Natural killer cell (primary cell): ENCODE data around the gene PLCH1. TPM values are rescaled to one million over a fixed set of nuclear protein-coding genes. Genes with fewer than 3 reads are reported as not detected.

Experiments used
- ATAC-seq, 3 donors: fragments of 150-1000 bp in 2 of 3; fragments of 200-7000 bp in 1 of 3; cut with Tn5 transposase; 1 replicate in 1 of 3; 2 replicates in 2 of 3; pipeline ENCODE4 v1.10.0; 2021; ENCODE audit warnings: mild to moderate bottlenecking in 2 of 3, moderate library complexity in 2 of 3
- DNase-seq, 2 donors: peaks; one replicate each; pipeline versions ENCODE4 v3.0.0 to v3.0.0-alpha.2; 2013 to 2021; ENCODE audit warnings: mixed read lengths in 1 of 2
- H3K27ac ChIP-seq: one replicate; pipeline ENCODE4 v1.5.1; 2013; ENCODE audit warnings: mild to moderate bottlenecking, low read length
- H3K27me3 ChIP-seq: one replicate; pipeline ENCODE4 v1.6.1; 2013; ENCODE audit warnings: low read length; ENCODE audit not compliant: control insufficient read depth, insufficient read depth
- H3K36me3 ChIP-seq: one replicate; pipeline ENCODE4 v1.6.1; 2013; ENCODE audit warnings: low read length; ENCODE audit not compliant: control insufficient read depth, insufficient read depth
- H3K4me1 ChIP-seq: one replicate; pipeline ENCODE4 v1.6.1; 2013; ENCODE audit warnings: low read length; ENCODE audit not compliant: control insufficient read depth, insufficient read depth
- H3K4me3 ChIP-seq: one replicate; pipeline ENCODE4 v1.5.1; 2013; ENCODE audit warnings: low read length
- H3K9me3 ChIP-seq: one replicate; pipeline ENCODE4 v1.6.1; 2013; ENCODE audit warnings: low read length; ENCODE audit not compliant: control insufficient read depth, insufficient read depth
- H3K27ac Mint-ChIP-seq, 2 donors: one replicate each; pipeline ENCODE4 v1.8.0; 2022; ENCODE audit warnings: mild to moderate bottlenecking in 2 of 2, mixed read lengths in 2 of 2, moderate library complexity in 1 of 2
- H3K27me3 Mint-ChIP-seq, 2 donors: one replicate each; pipeline ENCODE4 v1.8.0; 2022; ENCODE audit warnings: low read depth in 2 of 2, mixed read lengths in 2 of 2
- H3K36me3 Mint-ChIP-seq: one replicate; pipeline ENCODE4 v1.8.0; 2022; ENCODE audit warnings: mixed read lengths
- H3K4me1 Mint-ChIP-seq, 2 donors: one replicate each; pipeline ENCODE4 v1.8.0; 2022; ENCODE audit warnings: mixed read lengths in 2 of 2
- H3K4me3 Mint-ChIP-seq: one replicate; pipeline ENCODE4 v1.8.0; 2022; ENCODE audit warnings: mild to moderate bottlenecking, moderate library complexity, mixed read lengths
- H3K9me3 Mint-ChIP-seq, 2 donors: one replicate each; pipeline ENCODE4 v1.8.0; 2022; ENCODE audit warnings: mixed read lengths in 2 of 2
- WGBS: methylation state at CpG from one replicate; pipeline ENCODE4 v1.1.7; 2013; ENCODE audit warnings: missing lambda C conversion rate; ENCODE audit not compliant: insufficient coverage; 5-methylcytosine and 5-hydroxymethylcytosine counted together
- intact Hi-C: fragments of 100-400 bp; cut with micrococcal nuclease; formaldehyde crosslinking; loops from one replicate; pipeline ENCODE4 v1.14.2; 2022
- total RNA-seq, 4 donors: library from RNA; stranded (reverse); fragments of 120-200 nt in 1 of 4; gene quantifications; one replicate each; pipeline versions ENCODE4 v1.2.3 to v1.2.4, GENCODE V29; 2013 to 2022
- TF ChIP-seq, protein P1 (sequence below): fragments of 200-600 bp; IDR thresholded peaks from one replicate; pipeline ENCODE4 v1.8.0; 2022; ENCODE audit warnings: antibody characterized with exemption

Gene PLCH1
- total RNA-seq, 3 donors from 2014 or later (not counting 1 experiment from before 2014, with no cell fraction given): 0.05 to 0.26 (median 0.08) TPM

DNA sequence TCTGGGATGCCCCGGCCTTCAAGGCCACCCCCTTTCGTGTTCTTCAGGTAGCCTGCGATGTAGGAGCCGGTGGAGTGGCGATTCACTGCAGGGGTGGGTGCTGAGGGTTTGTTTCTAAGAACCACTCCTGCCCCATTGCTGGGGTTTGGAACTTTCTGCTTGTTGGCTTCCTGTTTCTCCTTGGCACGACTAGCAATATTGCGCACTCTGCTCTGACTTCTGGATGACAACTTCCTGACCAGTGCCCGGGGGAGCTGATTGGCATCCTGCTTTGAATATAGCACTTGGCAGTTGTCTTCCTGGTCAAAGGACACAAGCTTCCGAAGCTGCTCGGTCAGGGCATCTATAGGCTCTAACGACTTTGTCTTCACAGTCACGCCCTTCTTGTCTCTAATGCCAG, 263.8 kb downstream of the PLCH1 start:
- Mint-ChIP-seq H3K27ac (no peak overlapping the region), H3K9me3 (peaks cover 3% of the 10 kb centered on the region in 2 donors), H3K4me3 (no peak overlapping the region), H3K4me1 (no peaks in the 10 kb centered on the region), H3K36me3 (no peaks in the 10 kb centered on the region), H3K27me3 (no peaks in the 10 kb centered on the region)
- WGBS: 83% methylated on average over 12 of the region's 12 CpGs
- TF ChIP-seq, protein P1, sequence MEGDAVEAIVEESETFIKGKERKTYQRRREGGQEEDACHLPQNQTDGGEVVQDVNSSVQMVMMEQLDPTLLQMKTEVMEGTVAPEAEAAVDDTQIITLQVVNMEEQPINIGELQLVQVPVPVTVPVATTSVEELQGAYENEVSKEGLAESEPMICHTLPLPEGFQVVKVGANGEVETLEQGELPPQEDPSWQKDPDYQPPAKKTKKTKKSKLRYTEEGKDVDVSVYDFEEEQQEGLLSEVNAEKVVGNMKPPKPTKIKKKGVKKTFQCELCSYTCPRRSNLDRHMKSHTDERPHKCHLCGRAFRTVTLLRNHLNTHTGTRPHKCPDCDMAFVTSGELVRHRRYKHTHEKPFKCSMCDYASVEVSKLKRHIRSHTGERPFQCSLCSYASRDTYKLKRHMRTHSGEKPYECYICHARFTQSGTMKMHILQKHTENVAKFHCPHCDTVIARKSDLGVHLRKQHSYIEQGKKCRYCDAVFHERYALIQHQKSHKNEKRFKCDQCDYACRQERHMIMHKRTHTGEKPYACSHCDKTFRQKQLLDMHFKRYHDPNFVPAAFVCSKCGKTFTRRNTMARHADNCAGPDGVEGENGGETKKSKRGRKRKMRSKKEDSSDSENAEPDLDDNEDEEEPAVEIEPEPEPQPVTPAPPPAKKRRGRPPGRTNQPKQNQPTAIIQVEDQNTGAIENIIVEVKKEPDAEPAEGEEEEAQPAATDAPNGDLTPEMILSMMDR: no peak
- no peaks in the 10 kb centered on the region for H3K27me3 ChIP-seq
- no peaks in the 10 kb centered on the region for H3K4me1 ChIP-seq
- H3K36me3 ChIP-seq: no peaks in the 10 kb centered on the region
- intact Hi-C loops: no loop called here
- no peak overlapping the region for H3K27ac ChIP-seq
- ATAC-seq (no peak), DNase-seq (no peak)
- H3K4me3 ChIP-seq: no peak overlapping the region
- H3K9me3 ChIP-seq: no peaks in the 10 kb centered on the region

DNA sequence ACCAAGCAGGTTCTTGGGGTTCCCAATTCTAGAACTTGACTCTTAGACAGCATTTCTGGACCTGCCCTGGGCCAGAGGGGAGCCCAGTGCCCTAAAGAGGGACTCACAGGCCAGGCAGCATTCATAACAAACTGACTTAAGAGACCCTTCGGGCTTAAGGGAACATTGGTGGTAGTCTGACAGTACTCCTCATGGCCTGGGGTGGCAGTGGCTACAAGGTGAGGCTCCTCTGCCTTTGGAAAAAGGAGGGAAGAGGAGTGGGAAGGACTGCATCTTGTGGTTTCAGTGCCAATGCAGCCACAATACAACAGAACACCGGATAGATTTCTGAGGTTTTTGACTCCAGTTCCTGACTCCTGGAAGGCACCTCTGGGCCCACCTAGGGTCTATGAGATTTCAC, 279.2 kb downstream of the PLCH1 start:
- WGBS: 84% methylated on average over 2 of the region's 2 CpGs
- Mint-ChIP-seq H3K9me3 (peaks cover 13 to 23% of the 10 kb centered on the region in 2 donors), H3K27ac (no peak overlapping the region), H3K36me3 (peaks cover 5% of the 10 kb centered on the region), H3K4me1 (no peaks in the 10 kb centered on the region), H3K27me3 (no peaks in the 10 kb centered on the region), H3K4me3 (no peak overlapping the region)
- Histone ChIP-seq H3K27ac (no peak overlapping the region), H3K9me3 (no peaks in the 10 kb centered on the region), H3K36me3 (no peaks in the 10 kb centered on the region), H3K4me3 (no peak overlapping the region), H3K27me3 (no peaks in the 10 kb centered on the region), H3K4me1 (no peaks in the 10 kb centered on the region)
- DNase-seq (no peak), ATAC-seq (no peak)
- intact Hi-C loops: no loop called here
- TF ChIP-seq, protein P1: no peak

DNA sequence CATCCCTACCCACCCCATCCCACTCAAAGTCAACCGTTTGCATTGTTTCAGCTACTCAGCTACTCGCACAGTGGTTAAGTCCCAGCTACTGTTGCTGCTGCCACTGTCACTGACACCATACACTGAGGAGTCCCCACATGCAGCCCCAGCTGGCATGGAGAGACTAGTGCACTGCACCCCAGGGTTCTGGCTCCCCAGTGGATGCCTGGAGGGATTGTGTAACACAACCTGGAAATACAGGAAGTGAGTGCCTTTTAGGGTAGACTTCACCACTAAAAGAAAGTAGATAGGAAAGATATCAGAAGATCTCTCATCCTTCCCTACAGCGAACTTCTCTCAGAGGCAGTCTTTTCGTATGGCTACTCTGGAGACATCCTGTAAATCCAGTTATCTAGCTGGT, 282.2 kb downstream of the PLCH1 start:
- Mint-ChIP-seq H3K27me3 (no peaks in the 10 kb centered on the region), H3K36me3 (peaks cover 5% of the 10 kb centered on the region), H3K9me3 (peaks cover 7 to 11% of the 10 kb centered on the region in 2 donors), H3K4me3 (no peak overlapping the region), H3K4me1 (no peaks in the 10 kb centered on the region), H3K27ac (no peak overlapping the region)
- intact Hi-C loops: no loop called here
- TF ChIP-seq, protein P1: no peak
- Histone ChIP-seq H3K27ac (no peak overlapping the region), H3K36me3 (no peaks in the 10 kb centered on the region), H3K9me3 (no peaks in the 10 kb centered on the region), H3K4me3 (no peak overlapping the region), H3K4me1 (no peaks in the 10 kb centered on the region), H3K27me3 (no peaks in the 10 kb centered on the region)
- ATAC-seq (no peak), DNase-seq (no peak)
- WGBS: 88% methylated on average over 4 of the region's 4 CpGs

DNA sequence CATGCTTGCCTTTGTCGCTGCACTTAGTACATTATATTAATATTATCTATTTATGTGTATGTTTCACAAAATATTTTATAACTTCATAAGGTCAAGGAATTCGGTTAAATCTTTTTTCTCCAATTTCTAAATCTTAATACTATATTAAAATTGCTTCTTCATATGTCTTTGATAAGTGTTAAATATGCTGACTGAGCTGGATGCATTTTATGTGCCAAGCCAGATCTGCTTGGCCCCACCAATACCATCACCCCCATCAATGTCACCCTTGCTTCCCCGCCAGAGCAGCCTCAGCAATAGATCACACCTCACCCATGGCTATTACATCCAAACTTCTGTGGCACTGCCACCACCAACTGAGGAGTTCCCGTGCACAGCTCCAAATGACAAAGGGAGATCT, 287.3 kb downstream of the PLCH1 start:
- Mint-ChIP-seq H3K27ac (no peak overlapping the region), H3K36me3 (no peaks in the 10 kb centered on the region), H3K27me3 (no peaks in the 10 kb centered on the region), H3K4me3 (no peak overlapping the region), H3K9me3 (peaks cover 3 to 4% of the 10 kb centered on the region in 2 donors), H3K4me1 (no peaks in the 10 kb centered on the region)
- TF ChIP-seq, protein P1: no peak
- Histone ChIP-seq H3K4me1 (no peaks in the 10 kb centered on the region), H3K36me3 (no peaks in the 10 kb centered on the region), H3K4me3 (no peak overlapping the region), H3K9me3 (no peaks in the 10 kb centered on the region), H3K27ac (no peak overlapping the region), H3K27me3 (no peaks in the 10 kb centered on the region)
- DNase-seq (no peak), ATAC-seq (no peak)
- 81% methylated on average over 2 of the region's 4 CpGs for WGBS
- intact Hi-C loops: no loop called here
